ENCODE results near the gene TOP3A.

Gene TOP3A

DNA sequence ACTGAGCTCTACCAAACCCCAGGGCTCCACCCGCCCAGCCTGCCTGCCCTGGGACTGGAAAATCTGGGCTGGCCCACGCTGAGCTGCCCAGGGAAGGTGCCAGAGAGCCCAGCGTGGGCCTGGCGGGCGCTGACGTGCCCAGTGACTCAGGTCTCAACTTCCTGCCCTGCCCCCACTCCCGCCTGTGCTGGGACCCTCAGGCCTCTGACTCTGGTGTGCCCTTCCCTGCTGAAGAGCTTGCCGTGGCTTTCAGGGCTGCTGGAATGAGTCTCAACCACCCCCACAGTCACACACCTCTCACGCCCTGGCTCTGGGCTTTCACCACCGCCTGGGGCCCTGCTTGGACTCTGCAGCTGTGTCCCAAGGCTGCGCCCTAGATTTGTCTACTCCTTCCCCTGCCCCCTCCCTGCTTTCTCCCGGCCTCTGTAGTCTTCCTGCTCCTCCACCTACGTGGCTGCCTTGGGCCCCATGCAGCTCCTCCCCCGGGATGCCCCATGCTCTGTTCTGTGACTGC, 79.0 kb downstream of the TOP3A start:
- DNase-seq: no peak
- Histone ChIP-seq H3K27ac (ENCODE audit: insufficient read depth, low read length, poor library complexity, severe bottlenecking) (no peak overlapping the region), H3K9me3 (ENCODE audit: control insufficient read depth, low read length) (no peaks in the 10 kb centered on the region), H3K4me1 (ENCODE audit: control insufficient read depth, insufficient read depth, low read length, poor library complexity, severe bottlenecking) (no peaks in the 10 kb centered on the region), H3K4me3 (ENCODE audit: insufficient read depth, low read depth, low read length, poor library complexity, severe bottlenecking) (no peak overlapping the region), H3K36me3 (ENCODE audit: control insufficient read depth, insufficient read depth, low read length) (peaks cover 40% of the 10 kb centered on the region), H3K27me3 (replicated peaks; ENCODE audit: control insufficient read depth, insufficient read depth, low read length, poor library complexity, severe bottlenecking) (no peaks in the 10 kb centered on the region)

- Histone ChIP-seq H3K27ac (ENCODE audit: insufficient read depth, low read length, poor library complexity, severe bottlenecking) (no peak overlapping the region), H3K9me3 (ENCODE audit: control insufficient read depth, low read length) (no peaks in the 10 kb centered on the region), H3K27me3 (replicated peaks; ENCODE audit: control insufficient read depth, insufficient read depth, low read length, poor library complexity, severe bottlenecking) (no peaks in the 10 kb centered on the region), H3K4me3 (ENCODE audit: insufficient read depth, low read depth, low read length, poor library complexity, severe bottlenecking) (no peak overlapping the region), H3K4me1 (ENCODE audit: control insufficient read depth, insufficient read depth, low read length, poor library complexity, severe bottlenecking) (no peaks in the 10 kb centered on the region), H3K36me3 (ENCODE audit: control insufficient read depth, insufficient read depth, low read length) (peaks cover 40% of the 10 kb centered on the region)
- no peak for DNase-seq
These were observed 79.9 kb downstream of the TOP3A start for GRCh38 chr17:18234853-18235380.

GRCh38 chr17:18233803-18234518, 80.8 kb downstream of the TOP3A start:
- no peak overlapping the region for H3K27ac ChIP-seq (ENCODE audit: insufficient read depth, low read length, poor library complexity, severe bottlenecking)
- no peaks in the 10 kb centered on the region for H3K9me3 ChIP-seq (ENCODE audit: control insufficient read depth, low read length)
- H3K4me1 ChIP-seq (ENCODE audit: control insufficient read depth, insufficient read depth, low read length, poor library complexity, severe bottlenecking): no peaks in the 10 kb centered on the region
- DNase-seq: no peak
- no peaks in the 10 kb centered on the region for H3K27me3 ChIP-seq (replicated peaks; ENCODE audit: control insufficient read depth, insufficient read depth, low read length, poor library complexity, severe bottlenecking)
- peaks cover 37% of the 10 kb centered on the region for H3K36me3 ChIP-seq (ENCODE audit: control insufficient read depth, insufficient read depth, low read length)
- H3K4me3 ChIP-seq (ENCODE audit: insufficient read depth, low read depth, low read length, poor library complexity, severe bottlenecking): no peak overlapping the region

- no peaks in the 10 kb centered on the region for H3K9me3 ChIP-seq (ENCODE audit: control insufficient read depth, low read length)
- H3K27ac ChIP-seq (ENCODE audit: insufficient read depth, low read length, poor library complexity, severe bottlenecking): no peak overlapping the region
- H3K4me1 ChIP-seq (ENCODE audit: control insufficient read depth, insufficient read depth, low read length, poor library complexity, severe bottlenecking): peaks cover 10% of the 10 kb centered on the region
- peaks cover 27% of the 10 kb centered on the region for H3K36me3 ChIP-seq (ENCODE audit: control insufficient read depth, insufficient read depth, low read length)
- H3K27me3 ChIP-seq (replicated peaks; ENCODE audit: control insufficient read depth, insufficient read depth, low read length, poor library complexity, severe bottlenecking): no peaks in the 10 kb centered on the region
- no peak overlapping the region for H3K4me3 ChIP-seq (ENCODE audit: insufficient read depth, low read depth, low read length, poor library complexity, severe bottlenecking)
- no peak for DNase-seq
These were observed 83.6 kb downstream of the TOP3A start for GRCh38 chr17:18231164-18231563.

GRCh38 chr17:18230288-18231141, 84.3 kb downstream of the TOP3A start:
- DNase-seq: no peak
- Histone ChIP-seq H3K27me3 (replicated peaks; ENCODE audit: control insufficient read depth, insufficient read depth, low read length, poor library complexity, severe bottlenecking) (no peaks in the 10 kb centered on the region), H3K4me1 (ENCODE audit: control insufficient read depth, insufficient read depth, low read length, poor library complexity, severe bottlenecking) (peaks cover 12% of the 10 kb centered on the region), H3K27ac (ENCODE audit: insufficient read depth, low read length, poor library complexity, severe bottlenecking) (no peak overlapping the region), H3K36me3 (ENCODE audit: control insufficient read depth, insufficient read depth, low read length) (peaks cover 27% of the 10 kb centered on the region), H3K4me3 (ENCODE audit: insufficient read depth, low read depth, low read length, poor library complexity, severe bottlenecking) (no peak overlapping the region), H3K9me3 (ENCODE audit: control insufficient read depth, low read length) (no peaks in the 10 kb centered on the region)

- Histone ChIP-seq H3K4me1 (ENCODE audit: control insufficient read depth, insufficient read depth, low read length, poor library complexity, severe bottlenecking) (peaks cover 16% of the 10 kb centered on the region), H3K36me3 (ENCODE audit: control insufficient read depth, insufficient read depth, low read length) (peaks cover 24% of the 10 kb centered on the region), H3K27ac (ENCODE audit: insufficient read depth, low read length, poor library complexity, severe bottlenecking) (no peak overlapping the region)
These were observed 85.0 kb downstream of the TOP3A start for GRCh38 chr17:18229771-18230170.

GRCh38 chr17:18229254-18229653, 85.5 kb downstream of the TOP3A start:
- Histone ChIP-seq H3K4me3 (ENCODE audit: insufficient read depth, low read depth, low read length, poor library complexity, severe bottlenecking) (no peak overlapping the region), H3K36me3 (ENCODE audit: control insufficient read depth, insufficient read depth, low read length) (peaks cover 19% of the 10 kb centered on the region), H3K9me3 (ENCODE audit: control insufficient read depth, low read length) (no peaks in the 10 kb centered on the region), H3K27me3 (replicated peaks; ENCODE audit: control insufficient read depth, insufficient read depth, low read length, poor library complexity, severe bottlenecking) (no peaks in the 10 kb centered on the region), H3K27ac (ENCODE audit: insufficient read depth, low read length, poor library complexity, severe bottlenecking) (no peak overlapping the region), H3K4me1 (ENCODE audit: control insufficient read depth, insufficient read depth, low read length, poor library complexity, severe bottlenecking) (peaks cover 18% of the 10 kb centered on the region)
- no peak for DNase-seq

More at GRCh38 chr17:18229771-18230170, 85.0 kb downstream of the TOP3A start:
- H3K4me3 ChIP-seq (ENCODE audit: insufficient read depth, low read depth, low read length, poor library complexity, severe bottlenecking): no peak overlapping the region
- no peaks in the 10 kb centered on the region for H3K27me3 ChIP-seq (replicated peaks; ENCODE audit: control insufficient read depth, insufficient read depth, low read length, poor library complexity, severe bottlenecking)
- no peaks in the 10 kb centered on the region for H3K9me3 ChIP-seq (ENCODE audit: control insufficient read depth, low read length)
- DNase-seq: no peak

DNA sequence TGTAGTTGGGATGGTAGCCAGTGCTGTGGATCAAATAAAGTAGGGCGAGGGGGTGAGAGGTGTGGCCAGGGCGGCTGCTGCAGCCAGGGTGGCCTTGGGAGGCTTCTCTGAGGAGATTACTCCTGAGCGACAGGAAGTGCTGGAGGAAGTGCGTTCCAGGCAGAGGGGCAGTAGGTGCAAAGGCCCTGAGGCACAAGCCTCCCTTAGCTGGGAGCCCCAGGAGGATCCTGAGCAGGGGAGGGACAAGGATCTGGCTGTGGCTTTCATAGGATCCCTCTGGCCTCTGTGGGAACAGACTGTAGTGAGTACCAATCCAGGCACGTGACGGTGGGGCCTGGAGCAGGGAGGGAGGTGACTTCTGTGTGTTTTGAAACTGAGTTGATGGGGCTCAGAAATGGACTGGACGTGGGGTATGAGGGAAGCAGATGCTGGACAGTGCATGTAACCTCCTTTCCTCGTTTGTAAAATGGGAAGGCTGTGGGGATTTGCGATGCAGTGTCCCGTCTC, 86.6 kb downstream of the TOP3A start:
- H3K27ac ChIP-seq (ENCODE audit: insufficient read depth, low read length, poor library complexity, severe bottlenecking): no peak overlapping the region
- no peaks in the 10 kb centered on the region for H3K27me3 ChIP-seq (replicated peaks; ENCODE audit: control insufficient read depth, insufficient read depth, low read length, poor library complexity, severe bottlenecking)
- no peaks in the 10 kb centered on the region for H3K9me3 ChIP-seq (ENCODE audit: control insufficient read depth, low read length)
- H3K4me3 ChIP-seq (ENCODE audit: insufficient read depth, low read depth, low read length, poor library complexity, severe bottlenecking): no peak overlapping the region
- peaks cover 18% of the 10 kb centered on the region for H3K4me1 ChIP-seq (ENCODE audit: control insufficient read depth, insufficient read depth, low read length, poor library complexity, severe bottlenecking)
- no peak for DNase-seq
- H3K36me3 ChIP-seq (ENCODE audit: control insufficient read depth, insufficient read depth, low read length): peaks cover 9% of the 10 kb centered on the region

DNA sequence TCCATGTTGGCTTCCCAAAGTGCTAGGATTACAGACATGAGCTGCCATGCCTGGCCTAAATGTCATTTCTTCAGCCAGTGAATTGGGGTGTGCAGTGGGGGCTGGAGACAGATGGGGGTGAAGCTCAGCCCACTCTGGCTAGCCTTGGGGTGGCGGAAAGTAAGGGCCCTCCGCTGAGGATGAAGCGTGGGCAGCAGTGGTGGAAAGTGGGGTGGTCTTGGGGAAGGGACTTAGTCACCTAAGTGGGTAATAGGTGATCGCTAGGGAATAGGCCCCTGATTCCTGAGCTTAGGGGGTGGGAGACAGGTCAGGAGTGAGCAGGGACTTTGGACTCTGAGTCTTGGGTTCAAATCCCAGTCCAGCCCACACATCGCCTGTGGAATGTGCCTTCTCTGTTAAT, 87.2 kb downstream of the TOP3A start:
- Histone ChIP-seq H3K9me3 (ENCODE audit: control insufficient read depth, low read length) (no peaks in the 10 kb centered on the region), H3K4me1 (ENCODE audit: control insufficient read depth, insufficient read depth, low read length, poor library complexity, severe bottlenecking) (peaks cover 18% of the 10 kb centered on the region)

More for the DNA sequence above, 87.2 kb downstream of the TOP3A start:
- H3K27me3 ChIP-seq (replicated peaks; ENCODE audit: control insufficient read depth, insufficient read depth, low read length, poor library complexity, severe bottlenecking): no peaks in the 10 kb centered on the region
- peaks cover 3% of the 10 kb centered on the region for H3K36me3 ChIP-seq (ENCODE audit: control insufficient read depth, insufficient read depth, low read length)
- no peak overlapping the region for H3K27ac ChIP-seq (ENCODE audit: insufficient read depth, low read length, poor library complexity, severe bottlenecking)
- H3K4me3 ChIP-seq (ENCODE audit: insufficient read depth, low read depth, low read length, poor library complexity, severe bottlenecking): no peak overlapping the region
- no peak for DNase-seq

Data from effector memory CD4-positive, alpha-beta T cell (primary cell).